H1 (cell line): ENCODE results near the gene BCAP31. TPM values are rescaled to one million over a fixed set of nuclear protein-coding genes. Genes with fewer than 3 reads are reported as not detected.

Experiments
- CTCF ChIA-PET: fragments of 300-600 bp; sonication (Branson Sonifier 250); formaldehyde crosslinking; loops from one replicate; lab custom pipeline; 2021; ENCODE audit not compliant: partially characterized antibody; lab: Charles Lee
- POLR2A ChIA-PET: fragments of 300-600 bp; sonication (Branson Sonifier 250); formaldehyde crosslinking; loops from one replicate; lab custom pipeline; 2021; ENCODE audit warnings: inconsistent platforms; ENCODE audit not compliant: partially characterized antibody; lab: Charles Lee
- DNase-seq, 2 experiments: peaks; one replicate each; pipeline versions ENCODE4 v3.0.0 to v3.0.0-alpha.2; 2010 to 2022; ENCODE audit warnings: low spot score in 2 of 2, low read depth in 1 of 2, mixed read lengths in 1 of 2
- FAIRE-seq: peaks from 2 replicates; lab custom pipeline; 2011; peaks lifted over from hg19 to GRCh38; lab: Jason Lieb, UNC
- H2AFZ ChIP-seq: 2 replicates; pipeline ENCODE4 v1.8.1; 2012; ENCODE audit warnings: low read length, inconsistent platforms
- H2AK5ac ChIP-seq: 2 replicates; pipeline ENCODE4 v1.6.1; 2013; ENCODE audit warnings: low read depth, low read length
- H2BK120ac ChIP-seq: replicated peaks from 2 replicates; pipeline ENCODE3; 2013; ENCODE audit warnings: low read depth, low read length, inconsistent platforms
- H2BK12ac ChIP-seq: 2 replicates; pipeline ENCODE4 v1.6.1; 2013; ENCODE audit warnings: low read depth, low read length
- H2BK15ac ChIP-seq: 2 replicates; pipeline ENCODE4 v1.6.1; 2013; ENCODE audit warnings: low read length
- H2BK20ac ChIP-seq: 2 replicates; pipeline ENCODE4 v1.6.1; 2013; ENCODE audit warnings: low read length
- H2BK5ac ChIP-seq: 2 replicates; pipeline ENCODE4 v1.6.1; 2013; ENCODE audit warnings: low read depth, low read length
- H3K14ac ChIP-seq: 2 replicates; pipeline ENCODE4 v1.6.1; 2013; ENCODE audit warnings: inconsistent platforms; ENCODE audit not compliant: insufficient read length
- H3K18ac ChIP-seq: 2 replicates; pipeline ENCODE4 v1.6.1; 2013; ENCODE audit warnings: low read length; ENCODE audit errors: extremely low read depth
- H3K23ac ChIP-seq: 2 replicates; pipeline ENCODE4 v1.6.1; 2013; ENCODE audit warnings: inconsistent platforms; ENCODE audit not compliant: insufficient read length
- H3K23me2 ChIP-seq: 2 replicates; pipeline ENCODE4 v1.6.1; 2013; ENCODE audit warnings: low read depth, low read length
- H3K27ac ChIP-seq: 2 replicates; pipeline ENCODE4 v1.6.1; 2011; ENCODE audit warnings: low read depth, low read length, inconsistent platforms
- H3K27me3 ChIP-seq, 4 experiments: replicated peaks in 1 of 4; 1 replicate in 1 of 4; 2 replicates in 3 of 4; pipeline versions ENCODE4 v1.6.1 to v1.8.1; 2011 to 2013; ENCODE audit warnings: low read length in 3 of 4, mild to moderate bottlenecking in 3 of 4, inconsistent platforms in 2 of 4, mixed read lengths in 2 of 4, moderate library complexity in 1 of 4; ENCODE audit not compliant: control insufficient read depth in 3 of 4, insufficient read depth in 3 of 4; ENCODE audit errors: extremely low read depth in 1 of 4
- H3K36me3 ChIP-seq, 4 experiments: 2 replicates each; pipeline versions ENCODE4 v1.6.1 to v1.8.1; 2011 to 2013; ENCODE audit warnings: mild to moderate bottlenecking in 4 of 4, low read length in 3 of 4, moderate library complexity in 2 of 4, control low read depth in 1 of 4, inconsistent platforms in 1 of 4; ENCODE audit not compliant: insufficient read depth in 4 of 4, control insufficient read depth in 2 of 4
- H3K4ac ChIP-seq: replicated peaks from 2 replicates; pipeline ENCODE3; 2013; ENCODE audit warnings: low read length, low read depth, mixed read lengths, inconsistent platforms; ENCODE audit not compliant: insufficient read length
- H3K4me1 ChIP-seq, 4 experiments: replicated peaks in 1 of 4; 1 replicate in 1 of 4; 2 replicates in 3 of 4; pipeline versions ENCODE4 v1.6.1 to v1.8.1; 2011 to 2013; ENCODE audit warnings: low read length in 3 of 4, inconsistent platforms in 2 of 4, mixed read lengths in 1 of 4; ENCODE audit not compliant: insufficient read depth in 4 of 4, control insufficient read depth in 3 of 4
- H3K4me2 ChIP-seq, 2 experiments: 2 replicates each; pipeline versions ENCODE4 v1.6.1 to v1.8.1; 2011 to 2013; ENCODE audit warnings: low read depth in 2 of 2, low read length in 2 of 2, control low read depth in 1 of 2, inconsistent platforms in 1 of 2, mild to moderate bottlenecking in 1 of 2; ENCODE audit not compliant: insufficient read depth in 1 of 2
- H3K4me3 ChIP-seq, 4 experiments: fragments of 200-600, 300-600 bp in 1 of 4; sonication (generic), shearing (Covaris generic), sonication (Bioruptor Twin) in 1 of 4; 2 replicates each; pipeline versions ENCODE4 v1.5.1 to v1.8.1; 2011 to 2016; ENCODE audit warnings: low read length in 4 of 4, low read depth in 3 of 4, control low read depth in 2 of 4, inconsistent platforms in 2 of 4, mild to moderate bottlenecking in 2 of 4, mixed read lengths in 1 of 4, moderate library complexity in 1 of 4; ENCODE audit not compliant: insufficient read depth in 2 of 4; ENCODE audit errors: extremely low read depth in 1 of 4
- H3K56ac ChIP-seq: replicated peaks from 2 replicates; pipeline ENCODE3; 2013; ENCODE audit warnings: low read depth, mild to moderate bottlenecking, mixed read lengths, low read length, inconsistent platforms; ENCODE audit not compliant: insufficient read length
- H3K79me1 ChIP-seq: 2 replicates; pipeline ENCODE4 v1.6.1; 2013; ENCODE audit warnings: low read depth, low read length, control low read depth
- H3K79me2 ChIP-seq, 2 experiments: 2 replicates each; pipeline versions ENCODE4 v1.6.1 to v1.8.1; 2012 to 2013; ENCODE audit warnings: low read length in 2 of 2, mild to moderate bottlenecking in 2 of 2, inconsistent platforms in 1 of 2; ENCODE audit not compliant: insufficient read depth in 2 of 2, control insufficient read depth in 1 of 2
- H3K9ac ChIP-seq, 4 experiments: replicated peaks in 1 of 4; 1 replicate in 1 of 4; 2 replicates in 3 of 4; pipeline versions ENCODE4 v1.6.1 to v1.8.1; 2011 to 2013; ENCODE audit warnings: low read depth in 3 of 4, low read length in 3 of 4, control low read depth in 2 of 4, mild to moderate bottlenecking in 2 of 4, moderate library complexity in 2 of 4, inconsistent platforms in 1 of 4; ENCODE audit errors: extremely low read depth in 1 of 4
- H3K9me3 ChIP-seq, 2 experiments: 2 replicates each; pipeline versions ENCODE4 v1.6.1 to v1.8.1; 2012 to 2013; ENCODE audit warnings: mild to moderate bottlenecking in 2 of 2, moderate library complexity in 2 of 2, control low read depth in 1 of 2, inconsistent platforms in 1 of 2, low read depth in 1 of 2, low read length in 1 of 2, mixed read lengths in 1 of 2; ENCODE audit not compliant: insufficient read depth in 2 of 2
- H4K20me1 ChIP-seq, 2 experiments: replicated peaks in 1 of 2; 2 replicates each; pipeline versions ENCODE3 to v1.8.1; 2011 to 2013; ENCODE audit warnings: inconsistent platforms in 2 of 2, low read length in 2 of 2, mild to moderate bottlenecking in 1 of 2; ENCODE audit not compliant: insufficient read depth in 2 of 2, control insufficient read depth in 1 of 2
- H4K5ac ChIP-seq: 2 replicates; pipeline ENCODE4 v1.6.1; 2013; ENCODE audit warnings: low read length, low read depth, mixed read lengths, inconsistent platforms; ENCODE audit not compliant: insufficient read length
- H4K8ac ChIP-seq: 2 replicates; pipeline ENCODE4 v1.8.0; 2013; ENCODE audit warnings: mild to moderate bottlenecking, moderate library complexity, low read length, inconsistent platforms; ENCODE audit not compliant: insufficient read depth; ENCODE audit errors: extremely low read depth
- H4K91ac ChIP-seq: replicated peaks from 2 replicates; pipeline ENCODE3; 2013; ENCODE audit warnings: low read length, mixed read lengths, inconsistent platforms; ENCODE audit not compliant: insufficient read length
- ATF3 ChIP-seq: IDR thresholded peaks from 2 replicates; pipeline ENCODE4 v1.6.1; 2011; ENCODE audit warnings: low read depth, mild to moderate bottlenecking, low read length; ENCODE audit not compliant: insufficient read depth
- BACH1 ChIP-seq: IDR thresholded peaks from 2 replicates; pipeline ENCODE4 v1.6.1; 2012; ENCODE audit warnings: low read length, improper control_type of control experiment
- CEBPB ChIP-seq: IDR thresholded peaks from 2 replicates; pipeline ENCODE4 v1.6.1; 2012; ENCODE audit warnings: low read depth, low read length
- CREB1 ChIP-seq: IDR thresholded peaks from 2 replicates; pipeline ENCODE4 v1.6.1; 2012; ENCODE audit warnings: inconsistent platforms
- EP300 ChIP-seq, 2 experiments: IDR thresholded peaks; 1 replicate in 1 of 2; 2 replicates in 1 of 2; pipeline ENCODE4 v1.6.1; 2011 to 2012; ENCODE audit warnings: low read depth in 2 of 2, low read length in 2 of 2, mild to moderate bottlenecking in 2 of 2, borderline replicate concordance in 1 of 2, inconsistent platforms in 1 of 2, moderate library complexity in 1 of 2
- PHF8 ChIP-seq: fragments of 200-600 bp; sonication (generic); conservative IDR thresholded peaks from 2 replicates; pipeline ENCODE4 v1.7.1; 2012; ENCODE audit warnings: low read depth, mild to moderate bottlenecking, inconsistent platforms, low read length, moderate library complexity
- POLR2AphosphoS5 ChIP-seq: IDR thresholded peaks from 2 replicates; pipeline ENCODE4 v1.6.1; 2011; ENCODE audit warnings: low read depth, low read length
- RXRA ChIP-seq: IDR thresholded peaks from 2 replicates; pipeline ENCODE4 v1.6.1; 2011; ENCODE audit warnings: low read depth, mild to moderate bottlenecking, low read length, moderate library complexity; ENCODE audit not compliant: insufficient read depth
- SAP30 ChIP-seq: fragments of 300-600 bp; sonication (generic); IDR thresholded peaks from 2 replicates; pipeline ENCODE4 v1.7.1; 2012; ENCODE audit warnings: low read length, moderate library complexity, mild to moderate bottlenecking, inconsistent platforms; ENCODE audit not compliant: insufficient read depth, insufficient replicate concordance
- SIX5 ChIP-seq: IDR thresholded peaks from 2 replicates; pipeline ENCODE4 v1.6.1; 2011; ENCODE audit warnings: mild to moderate bottlenecking, low read depth, low read length
- SP4 ChIP-seq: IDR thresholded peaks from 2 replicates; pipeline ENCODE4 v1.6.1; 2012; ENCODE audit warnings: low read length, inconsistent platforms
- SUZ12 ChIP-seq: fragments of 200-600 bp; sonication (generic); IDR thresholded peaks from 2 replicates; pipeline ENCODE4 v1.6.1; 2012; ENCODE audit warnings: mild to moderate bottlenecking, inconsistent platforms, low read length, moderate library complexity, mixed read lengths
- TAF1 ChIP-seq: IDR thresholded peaks from 2 replicates; pipeline ENCODE4 v1.6.1; 2011; ENCODE audit warnings: mild to moderate bottlenecking, low read depth, low read length
- USF2 ChIP-seq: IDR thresholded peaks from 2 replicates; pipeline ENCODE4 v1.6.1; 2011; ENCODE audit warnings: low read length, improper control_type of control experiment
- WGBS, 2 experiments: shearing (Covaris generic) in 1 of 2; methylation state at CpG; one replicate each; pipeline versions ENCODE4 v1.1.6 to v1.1.7; 2013 to 2015; ENCODE audit warnings: low lambda C conversion rate in 2 of 2, mixed read lengths in 2 of 2, inconsistent platforms in 1 of 2, low coverage in 1 of 2, missing lambda C conversion rate in 1 of 2; ENCODE audit not compliant: insufficient replicate concordance in 2 of 2, insufficient coverage in 1 of 2, insufficient read length in 1 of 2; ENCODE audit errors: extremely low coverage in 1 of 2, missing lambda C conversion rate in 1 of 2; 5-methylcytosine and 5-hydroxymethylcytosine counted together
- polyA plus RNA-seq, 7 experiments: library from polyadenylated mRNA; depleted of rRNA in 3 of 7; stranded (reverse) in 5 of 7; unstranded in 2 of 7; fragments of >200 nt in 5 of 7; fragments of 200-250 nt in 2 of 7; gene quantifications; 1 replicate in 5 of 7; 2 replicates in 1 of 7; 4 replicates in 1 of 7; pipeline versions ENCODE4 v1.2.1 to v1.2.3, GENCODE V29; 2011 to 2013; ENCODE audit warnings: missing spikeins in 2 of 7, mixed read lengths in 2 of 7
- total RNA-seq: library from RNA; stranded (reverse); fragmentation: NEBNext Ultra II Directional; extraction: Animal tissue kit (Norgen Biotek cat#: 25700); gene quantifications from 2 replicates; pipeline ENCODE4 v1.2.1, GENCODE V29; 2021

The BCAP31 gene
- total and polyA plus RNA-seq, 2 of the 8 experiments (the other 6 are each of a cell fraction or from before 2014, with no cell fraction given), result 136 to 159 TPM

GRCh38 chrX:153731845-153732215 lies 7.6 kb upstream of the BCAP31 start:
- peaks cover 1 to 8% (median 6%) of the 10 kb centered on the region in 4 experiments; a peak in 6 of 7 replicates for H3K4me1 ChIP-seq
- DNase-seq (no peak), FAIRE-seq (no peak)
- H3K23ac ChIP-seq, result no peak overlapping the region
- no peak overlapping the region for H3K4ac ChIP-seq
- H3K27ac ChIP-seq, result no peak overlapping the region
- no peak overlapping the region for H3K14ac ChIP-seq
- 88% methylated on average over 3 of the region's 3 CpGs; no CpG with 5 or more reads in 1 of the 2 experiments for WGBS, 2 experiments
- peaks cover 0 to 3% of the 10 kb centered on the region in 2 experiments for H4K20me1 ChIP-seq
- H2BK12ac ChIP-seq, result no peak overlapping the region
- H3K27me3 ChIP-seq, result no peaks in the 10 kb centered on the region
- H2BK120ac ChIP-seq, result no peak overlapping the region
- no peak overlapping the region for H4K8ac ChIP-seq
- no peak overlapping the region for H4K91ac ChIP-seq
- H3K23me2 ChIP-seq, result no peaks in the 10 kb centered on the region
- no peak overlapping the region for H2AK5ac ChIP-seq
- no peak overlapping the region for H2BK5ac ChIP-seq
- H3K9ac ChIP-seq, result no peak overlapping the region
- H2BK20ac ChIP-seq, result no peak overlapping the region
- H3K9me3 ChIP-seq, result no peaks in the 10 kb centered on the region
- no peak overlapping the region for H3K4me3 ChIP-seq
- CTCF ChIA-PET, result no interaction called here
- no peaks in the 10 kb centered on the region for H3K79me2 ChIP-seq
- H3K56ac ChIP-seq, result no peak overlapping the region
- H2AFZ ChIP-seq, result no peak overlapping the region
- H2BK15ac ChIP-seq, result no peak overlapping the region
- H3K79me1 ChIP-seq, result no peaks in the 10 kb centered on the region
- no peak overlapping the region for H3K18ac ChIP-seq
- H3K36me3 ChIP-seq, result no peaks in the 10 kb centered on the region
- no peak overlapping the region for H3K4me2 ChIP-seq
- POLR2A ChIA-PET, result no interaction called here
- no peak overlapping the region for H4K5ac ChIP-seq
- TF ChIP-seq POLR2AphosphoS5, result no peak
- no peak for TF ChIP-seq BACH1
- TF ChIP-seq CREB1, result no peak
- no peak for TF ChIP-seq TAF1
- TF ChIP-seq EP300 (IDR thresholded peaks at IDR 0.05; ENCODE audit: borderline replicate concordance in 1 of 2, low read depth in 2 of 2, low read length in 2 of 2), result no peak
- TF ChIP-seq SIX5, result no peak
- TF ChIP-seq SP4, result no peak
- TF ChIP-seq ATF3, result no peak
- TF ChIP-seq PHF8, result no peak
- no peak for TF ChIP-seq CEBPB
- no peak for TF ChIP-seq SUZ12
- no peak for TF ChIP-seq USF2
- TF ChIP-seq SAP30, result no peak
- no peak for TF ChIP-seq RXRA
